RWPE1 (cell line): ENCODE measurements around the gene COMMD10.

ENCODE experiments used
- CTCF ChIA-PET: fragments of 350-600 bp; sonication (Branson Sonifier 250); formaldehyde crosslinking; extraction: SDS; loops from one replicate; lab custom pipeline; 2021; lab: Yijun Ruan, JAX
- POLR2A ChIA-PET: fragments of 400-600 bp; formaldehyde crosslinking; extraction: SDS; loops from one replicate; lab custom pipeline; 2020; ENCODE audit warnings: antibody characterized with exemption; ENCODE audit not compliant: low non-redundant PET; lab: Yijun Ruan, JAX
- DNase-seq: peaks from one replicate; pipeline ENCODE4 v3.0.0; 2012; ENCODE audit warnings: low spot score
- H3K27ac ChIP-seq: fragments of 450-650 bp; 2 replicates; pipeline ENCODE4 v1.5.1; 2017
- TF ChIP-seq, protein P1 (sequence below): fragments of 450-650 bp; conservative IDR thresholded peaks from 2 replicates; pipeline ENCODE4 v1.5.1; 2017; ENCODE audit warnings: low read depth, mild to moderate bottlenecking

COMMD10 gene

DNA sequence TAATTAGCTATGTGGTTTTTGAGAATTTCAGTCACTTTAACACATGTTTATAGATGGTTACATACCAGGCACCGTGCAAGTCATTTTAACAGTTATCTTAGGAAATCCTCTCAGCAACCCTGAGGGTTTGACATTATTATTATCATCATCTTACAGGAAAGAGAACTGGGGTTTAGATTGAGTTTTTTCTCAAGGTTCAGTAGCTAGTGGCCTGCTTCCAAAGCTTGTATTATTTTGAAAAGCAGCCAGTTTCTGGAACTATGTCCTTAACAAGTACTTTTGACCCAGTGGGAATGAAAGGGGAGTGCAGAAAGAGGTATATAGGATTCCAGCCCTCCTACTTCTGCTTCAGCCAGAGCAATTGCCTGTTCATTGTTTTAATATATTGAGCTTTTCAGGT is 157.5 kb downstream of the COMMD10 start:
- H3K27ac ChIP-seq: no peak overlapping the region
- no peak for DNase-seq
- POLR2A ChIA-PET: no interaction called here
- TF ChIP-seq, protein P1, sequence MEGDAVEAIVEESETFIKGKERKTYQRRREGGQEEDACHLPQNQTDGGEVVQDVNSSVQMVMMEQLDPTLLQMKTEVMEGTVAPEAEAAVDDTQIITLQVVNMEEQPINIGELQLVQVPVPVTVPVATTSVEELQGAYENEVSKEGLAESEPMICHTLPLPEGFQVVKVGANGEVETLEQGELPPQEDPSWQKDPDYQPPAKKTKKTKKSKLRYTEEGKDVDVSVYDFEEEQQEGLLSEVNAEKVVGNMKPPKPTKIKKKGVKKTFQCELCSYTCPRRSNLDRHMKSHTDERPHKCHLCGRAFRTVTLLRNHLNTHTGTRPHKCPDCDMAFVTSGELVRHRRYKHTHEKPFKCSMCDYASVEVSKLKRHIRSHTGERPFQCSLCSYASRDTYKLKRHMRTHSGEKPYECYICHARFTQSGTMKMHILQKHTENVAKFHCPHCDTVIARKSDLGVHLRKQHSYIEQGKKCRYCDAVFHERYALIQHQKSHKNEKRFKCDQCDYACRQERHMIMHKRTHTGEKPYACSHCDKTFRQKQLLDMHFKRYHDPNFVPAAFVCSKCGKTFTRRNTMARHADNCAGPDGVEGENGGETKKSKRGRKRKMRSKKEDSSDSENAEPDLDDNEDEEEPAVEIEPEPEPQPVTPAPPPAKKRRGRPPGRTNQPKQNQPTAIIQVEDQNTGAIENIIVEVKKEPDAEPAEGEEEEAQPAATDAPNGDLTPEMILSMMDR: no peak
- CTCF ChIA-PET: interaction anchor here (0.5 kb wide), 1 partner anchor 42 kb away, joined by 3 read pairs; no protein-coding TSS in a partner anchor

- TF ChIP-seq, protein P1: no peak
- DNase-seq: no peak
- ChIA-PET CTCF (interaction anchor here (0.6 kb wide), 1 partner anchor 181 kb away, joined by 3 read pairs; no protein-coding TSS in a partner anchor), POLR2A (no interaction called here)
- no peak overlapping the region for H3K27ac ChIP-seq
These were observed 163.6 kb downstream of the COMMD10 start for GRCh38 chr5:116248432-116248831.

DNA sequence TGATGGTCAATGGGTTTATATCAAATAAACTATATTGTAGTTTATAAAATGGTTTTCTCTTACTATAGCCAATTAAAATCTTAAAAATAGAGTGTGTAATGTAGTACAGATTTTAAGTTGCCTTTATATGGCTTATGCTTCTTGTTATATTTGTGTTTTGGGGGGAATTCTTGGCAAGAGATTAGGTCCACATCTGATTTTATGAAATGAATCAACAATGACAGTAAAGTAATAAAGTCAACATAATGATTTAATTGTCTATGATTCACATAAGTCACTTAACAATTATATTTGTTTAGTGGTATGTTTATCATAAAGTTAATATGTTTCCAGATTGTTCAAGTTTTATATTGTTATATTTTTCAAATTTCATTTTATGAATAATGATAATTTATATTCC is 164.8 kb downstream of the COMMD10 start:
- TF ChIP-seq, protein P1: no peak
- DNase-seq: no peak
- ChIA-PET CTCF (no interaction called here), POLR2A (no interaction called here)
- no peak overlapping the region for H3K27ac ChIP-seq

- TF ChIP-seq, protein P1: no peak
- H3K27ac ChIP-seq: no peak overlapping the region
- DNase-seq: no peak
- ChIA-PET POLR2A (no interaction called here), CTCF (no interaction called here)
These were observed 171.9 kb downstream of the COMMD10 start for GRCh38 chr5:116256717-116257116.

- no peak overlapping the region for H3K27ac ChIP-seq
- POLR2A ChIA-PET: no interaction called here
- TF ChIP-seq, protein P1: no peak
- CTCF ChIA-PET: no interaction called here
- no peak for DNase-seq
These were observed 180.6 kb downstream of the COMMD10 start for GRCh38 chr5:116265471-116265870.

GRCh38 chr5:116271446-116272025 is 186.7 kb downstream of the COMMD10 start:
- DNase-seq: no peak
- ChIA-PET POLR2A (no interaction called here), CTCF (interaction anchor here (0.6 kb wide), 1 partner anchor 46 kb away, joined by 6 read pairs; no protein-coding TSS in a partner anchor)
- H3K27ac ChIP-seq: no peak overlapping the region
- TF ChIP-seq, protein P1: no peak
